Keratinocyte (primary cell): Measurements from ENCODE around the gene ZNF490. TPM values are rescaled to one million over a fixed set of nuclear protein-coding genes. Genes with fewer than 3 reads are reported as not detected.

Experiments used
- DNase-seq: peaks from one replicate; pipeline ENCODE4 v3.0.0-alpha.2; 2011; ENCODE audit warnings: low read depth, missing footprints, low spot score
- FAIRE-seq: peaks from 2 replicates; lab custom pipeline; 2011; peaks lifted over from hg19 to GRCh38; lab: Jason Lieb, UNC
- H2AFZ ChIP-seq: 2 replicates; pipeline ENCODE4 v1.6.0; 2012; ENCODE audit warnings: low read length, control low read depth, inconsistent platforms; ENCODE audit not compliant: control insufficient read depth
- H3K27ac ChIP-seq: 2 replicates; pipeline ENCODE4 v1.5.1; 2011; ENCODE audit warnings: low read length; ENCODE audit not compliant: control insufficient read depth, insufficient read depth
- H3K27me3 ChIP-seq: 3 replicates; pipeline ENCODE4 v1.6.0; 2011; ENCODE audit warnings: low read length; ENCODE audit not compliant: control insufficient read depth, insufficient read depth; ENCODE audit errors: extremely low read depth
- H3K36me3 ChIP-seq, 2 experiments: 2 replicates in 1 of 2; 3 replicates in 1 of 2; pipeline ENCODE4 v1.5.1; 2011; ENCODE audit warnings: low read length in 2 of 2, mild to moderate bottlenecking in 1 of 2; ENCODE audit not compliant: control insufficient read depth in 2 of 2, insufficient read depth in 2 of 2; ENCODE audit errors: extremely low read depth in 1 of 2
- H3K4me1 ChIP-seq: 3 replicates; pipeline ENCODE4 v1.5.1; 2011; ENCODE audit warnings: low read length; ENCODE audit not compliant: control insufficient read depth, insufficient read depth; ENCODE audit errors: extremely low read depth
- H3K4me2 ChIP-seq: 3 replicates; pipeline ENCODE4 v1.6.0; 2011; ENCODE audit warnings: low read depth, low read length; ENCODE audit not compliant: control insufficient read depth, insufficient read depth; ENCODE audit errors: extremely low read depth
- H3K4me3 ChIP-seq, 3 experiments: fragments of 200-600 bp in 1 of 3; sonication (generic) in 1 of 3; 2 replicates in 2 of 3; 3 replicates in 1 of 3; pipeline ENCODE4 v1.5.1; 2011 to 2016; ENCODE audit warnings: low read length in 3 of 3, mild to moderate bottlenecking in 3 of 3, control low read depth in 2 of 3, inconsistent platforms in 1 of 3, low read depth in 1 of 3, mixed read lengths in 1 of 3, mixed run types in 1 of 3, moderate library complexity in 1 of 3; ENCODE audit not compliant: control insufficient read depth in 2 of 3, insufficient read depth in 2 of 3; ENCODE audit errors: extremely low read depth in 1 of 3
- H3K79me2 ChIP-seq: 2 replicates; pipeline ENCODE4 v1.6.0; 2012; ENCODE audit warnings: low read length; ENCODE audit not compliant: control insufficient read depth, insufficient read depth
- H3K9ac ChIP-seq: 3 replicates; pipeline ENCODE4 v1.6.0; 2011; ENCODE audit warnings: low read length; ENCODE audit not compliant: control insufficient read depth, insufficient read depth; ENCODE audit errors: extremely low read depth
- H3K9me1 ChIP-seq: 3 replicates; pipeline ENCODE4 v1.6.0; 2011; ENCODE audit warnings: low read length; ENCODE audit not compliant: control insufficient read depth, insufficient read depth; ENCODE audit errors: extremely low read depth
- H3K9me3 ChIP-seq: 2 replicates; pipeline ENCODE4 v1.5.1; 2012; ENCODE audit warnings: low read depth, low read length; ENCODE audit not compliant: control insufficient read depth
- H4K20me1 ChIP-seq: 3 replicates; pipeline ENCODE4 v1.6.0; 2011; ENCODE audit warnings: low read length; ENCODE audit not compliant: control insufficient read depth, insufficient read depth; ENCODE audit errors: extremely low read depth
- CTCF ChIP-seq, 3 experiments: IDR thresholded peaks in 1 of 3; conservative IDR thresholded peaks in 1 of 3; optimal IDR thresholded peaks in 1 of 3; 2 replicates in 2 of 3; 3 replicates in 1 of 3; pipeline versions ENCODE3 to v1.5.1; 2011; ENCODE audit warnings: low read length in 3 of 3, mild to moderate bottlenecking in 3 of 3, moderate library complexity in 2 of 3, control low read depth in 1 of 3, inconsistent platforms in 1 of 3; ENCODE audit not compliant: insufficient read depth in 2 of 3; ENCODE audit errors: extremely low read depth in 1 of 3
- EZH2 ChIP-seq: IDR thresholded peaks from one replicate; pipeline ENCODE4 v1.6.1; 2012; ENCODE audit warnings: inconsistent platforms, mild to moderate bottlenecking, low read length, moderate library complexity
- dilution Hi-C: fragments of 300-500 bp; cut with MboI; formaldehyde crosslinking; loops from one replicate; pipeline ENCODE4 v1.7.0; 2020; ENCODE audit warnings: low sequenced_read_pairs; ENCODE audit not compliant: extremely low pct_ligation_motif_present
- polyA plus RNA-seq, 5 experiments: library from polyadenylated mRNA; depleted of rRNA in 3 of 5; stranded (reverse) in 3 of 5; stranded (forward) in 1 of 5; unstranded in 1 of 5; fragments of >200 nt; gene quantifications; 1 replicate in 1 of 5; 2 replicates in 3 of 5; 3 replicates in 1 of 5; pipeline versions ENCODE4 v1.2.1 to v1.2.3, GENCODE V29; 2011 to 2012; ENCODE audit warnings: missing spikeins in 2 of 5, low read depth in 1 of 5, low replicate concordance in 1 of 5

The ZNF490 gene
- polyA plus RNA-seq, 1 donor (not counting 4 experiments of a cell fraction or from before 2014, with no cell fraction given): 3.2 TPM

- H3K9me3 ChIP-seq: peaks cover 10% of the 10 kb centered on the region
- TF ChIP-seq CTCF (optimal IDR thresholded peaks at IDR 0.05 in 1 of 3, IDR thresholded peaks at IDR 0.05 in 1 of 3, conservative IDR thresholded peaks at IDR 0.05 in 1 of 3; ENCODE audit: extremely low read depth in 1 of 3, insufficient read depth in 2 of 3, low read length in 3 of 3): no peak
- no peak for TF ChIP-seq EZH2
- H3K36me3 ChIP-seq: peaks cover 3 to 13% of the 10 kb centered on the region in 2 experiments
- H4K20me1 ChIP-seq: no peaks in the 10 kb centered on the region
- no peaks in the 10 kb centered on the region for H3K27me3 ChIP-seq
- dilution Hi-C loops: no loop called here
- no peaks in the 10 kb centered on the region for H3K9me1 ChIP-seq
- H3K9ac ChIP-seq: no peak overlapping the region
- no peaks in the 10 kb centered on the region for H3K79me2 ChIP-seq
- H3K4me2 ChIP-seq: no peak overlapping the region
- no peak overlapping the region for H3K27ac ChIP-seq
- DNase-seq (no peak), FAIRE-seq (no peak)
- H3K4me1 ChIP-seq: no peaks in the 10 kb centered on the region
- H2AFZ ChIP-seq: no peak overlapping the region
- H3K4me3 ChIP-seq: no peak overlapping the region
Measured at GRCh38 chr19:12581100-12581499, 29.5 kb downstream of the ZNF490 start.

GRCh38 chr19:12580180-12580694 is 30.4 kb downstream of the ZNF490 start:
- no peak for FAIRE-seq
- dilution Hi-C loops: no loop called here

More at GRCh38 chr19:12580180-12580694, 30.4 kb downstream of the ZNF490 start:
- H4K20me1 ChIP-seq: no peaks in the 10 kb centered on the region
- H3K27ac ChIP-seq: no peak overlapping the region
- H3K36me3 ChIP-seq: peaks cover 3 to 13% of the 10 kb centered on the region in 2 experiments
- no peaks in the 10 kb centered on the region for H3K79me2 ChIP-seq
- H3K4me1 ChIP-seq: no peaks in the 10 kb centered on the region
- DNase-seq: no peak
- H2AFZ ChIP-seq: no peak overlapping the region
- H3K9me1 ChIP-seq: no peaks in the 10 kb centered on the region
- H3K9me3 ChIP-seq: peaks cover 12% of the 10 kb centered on the region
- H3K27me3 ChIP-seq: no peaks in the 10 kb centered on the region
- H3K4me3 ChIP-seq: no peak overlapping the region
- H3K4me2 ChIP-seq: no peak overlapping the region
- no peak for TF ChIP-seq EZH2
- TF ChIP-seq CTCF (optimal IDR thresholded peaks at IDR 0.05 in 1 of 3, IDR thresholded peaks at IDR 0.05 in 1 of 3, conservative IDR thresholded peaks at IDR 0.05 in 1 of 3; ENCODE audit: extremely low read depth in 1 of 3, insufficient read depth in 2 of 3, low read length in 3 of 3): no peak
- no peak overlapping the region for H3K9ac ChIP-seq
